Erythroblast (primary cell): Measurements from ENCODE around the gene EIF3D.

Experiments used
- GATA1 ChIP-seq: IDR thresholded peaks from 2 replicates; pipeline ENCODE4 v1.6.1; 2011; ENCODE audit warnings: low read depth, mild to moderate bottlenecking, control low read depth, low read length, moderate library complexity
- POLR2A ChIP-seq: IDR thresholded peaks from 2 replicates; pipeline ENCODE4 v1.6.1; 2011; ENCODE audit warnings: mild to moderate bottlenecking, low read length

DNA sequence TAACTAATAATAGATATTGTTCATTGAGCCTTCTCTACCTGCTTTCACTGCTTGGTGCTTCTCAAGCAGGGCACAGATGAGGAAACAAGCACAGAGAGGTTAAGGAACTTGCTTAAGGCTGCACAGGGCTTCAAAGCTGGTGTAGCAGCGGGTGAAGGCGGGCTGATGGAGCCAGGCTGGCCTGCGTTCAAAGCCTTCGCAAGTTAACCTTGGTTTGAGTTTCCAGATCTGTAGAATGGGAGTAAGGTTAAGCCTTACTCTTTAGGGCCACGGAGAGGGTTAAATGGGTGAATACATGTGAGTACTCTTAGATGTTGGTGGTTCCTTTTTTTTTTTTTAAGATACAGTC, 36.2 kb upstream of the EIF3D start:
- TF ChIP-seq POLR2A (no peak), GATA1 (no peak)
